T-helper 2 cell treated with Interferon-gamma antibody and Interleukin-4, amounts not matched to agents 5 μg/mL and 100 μg/mL, for 36 hours (primary cell): ENCODE measurements around the gene CCDC158.
A peak's percentile ranks its signal among the peaks of the same experiment; 100 is the strongest.

Source experiments
- DNase-seq: peaks from one replicate; pipeline ENCODE4 v3.0.0; 2021; ENCODE audit warnings: low spot score
- H3K27ac Mint-ChIP-seq: one replicate; pipeline ENCODE4 v1.8.0; 2021; ENCODE audit warnings: mild to moderate bottlenecking, mixed read lengths
- H3K27me3 Mint-ChIP-seq: one replicate; pipeline ENCODE4 v1.8.0; 2021; ENCODE audit warnings: low read depth, mixed read lengths
- H3K36me3 Mint-ChIP-seq: one replicate; pipeline ENCODE4 v1.8.0; 2021; ENCODE audit warnings: low read depth, mixed read lengths
- H3K4me1 Mint-ChIP-seq: one replicate; pipeline ENCODE4 v1.8.0; 2021; ENCODE audit warnings: low read depth, mixed read lengths
- H3K4me3 Mint-ChIP-seq: one replicate; pipeline ENCODE4 v1.8.0; 2022; ENCODE audit warnings: mild to moderate bottlenecking, moderate library complexity, mixed read lengths
- H3K9me3 Mint-ChIP-seq: one replicate; pipeline ENCODE4 v1.8.0; 2021; ENCODE audit warnings: mixed read lengths

The CCDC158 gene

GRCh38 chr4:76406081-76406480 is 14.9 kb downstream of the CCDC158 start:
- Mint-ChIP-seq H3K4me1 (no peaks in the 10 kb centered on the region), H3K9me3 (no peaks in the 10 kb centered on the region), H3K27ac (no peak overlapping the region), H3K36me3 (no peaks in the 10 kb centered on the region), H3K4me3 (no peak overlapping the region), H3K27me3 (peaks cover 41% of the 10 kb centered on the region)
- DNase-seq, result no peak

GRCh38 chr4:76401654-76402053 is 19.3 kb downstream of the CCDC158 start:
- H3K4me1 Mint-ChIP-seq, result no peaks in the 10 kb centered on the region
- DNase-seq, result no peak
- no peak overlapping the region for H3K27ac Mint-ChIP-seq
- H3K9me3 Mint-ChIP-seq, result no peaks in the 10 kb centered on the region
- H3K4me3 Mint-ChIP-seq, result no peak overlapping the region
- H3K36me3 Mint-ChIP-seq, result no peaks in the 10 kb centered on the region
- H3K27me3 Mint-ChIP-seq, result peaks cover 31% of the 10 kb centered on the region

- peaks cover 27% of the 10 kb centered on the region for H3K27me3 Mint-ChIP-seq
- H3K27ac Mint-ChIP-seq, result no peak overlapping the region
- peaks cover 6% of the 10 kb centered on the region for H3K9me3 Mint-ChIP-seq
- H3K36me3 Mint-ChIP-seq, result no peaks in the 10 kb centered on the region
- no peak for DNase-seq
- no peaks in the 10 kb centered on the region for H3K4me1 Mint-ChIP-seq
- H3K4me3 Mint-ChIP-seq, result no peak overlapping the region
Measured at GRCh38 chr4:76388160-76388908, 32.6 kb downstream of the CCDC158 start.

- peaks cover 6% of the 10 kb centered on the region for H3K9me3 Mint-ChIP-seq
- no peaks in the 10 kb centered on the region for H3K36me3 Mint-ChIP-seq
- DNase-seq, result no peak
- H3K27ac Mint-ChIP-seq, result no peak overlapping the region
- H3K4me1 Mint-ChIP-seq, result no peaks in the 10 kb centered on the region
- no peak overlapping the region for H3K4me3 Mint-ChIP-seq
- H3K27me3 Mint-ChIP-seq, result peaks cover 22% of the 10 kb centered on the region
Measured at GRCh38 chr4:76386566-76387305, 34.2 kb downstream of the CCDC158 start.

GRCh38 chr4:76385974-76386373 is 35.0 kb downstream of the CCDC158 start:
- H3K4me3 Mint-ChIP-seq, result no peak overlapping the region
- peaks cover 6% of the 10 kb centered on the region for H3K9me3 Mint-ChIP-seq
- no peaks in the 10 kb centered on the region for H3K36me3 Mint-ChIP-seq
- H3K4me1 Mint-ChIP-seq, result no peaks in the 10 kb centered on the region
- DNase-seq, result no peak
- no peak overlapping the region for H3K27ac Mint-ChIP-seq
- H3K27me3 Mint-ChIP-seq, result peaks cover 19% of the 10 kb centered on the region

GRCh38 chr4:76384052-76384451 is 36.9 kb downstream of the CCDC158 start:
- peaks cover 15% of the 10 kb centered on the region for H3K27me3 Mint-ChIP-seq
- no peaks in the 10 kb centered on the region for H3K36me3 Mint-ChIP-seq
- no peak for DNase-seq
- H3K27ac Mint-ChIP-seq, result no peak overlapping the region
- no peak overlapping the region for H3K4me3 Mint-ChIP-seq
- H3K9me3 Mint-ChIP-seq, result no peaks in the 10 kb centered on the region
- H3K4me1 Mint-ChIP-seq, result no peaks in the 10 kb centered on the region

- Mint-ChIP-seq H3K4me1 (no peaks in the 10 kb centered on the region), H3K27me3 (peaks cover 15% of the 10 kb centered on the region), H3K4me3 (no peak overlapping the region), H3K27ac (no peak overlapping the region), H3K36me3 (no peaks in the 10 kb centered on the region), H3K9me3 (no peaks in the 10 kb centered on the region)
- DNase-seq, result no peak
Measured at GRCh38 chr4:76383001-76383400, 37.9 kb downstream of the CCDC158 start.

GRCh38 chr4:76381986-76382385 is 39.0 kb downstream of the CCDC158 start:
- DNase-seq, result no peak
- no peak overlapping the region for H3K4me3 Mint-ChIP-seq

GRCh38 chr4:76380561-76380960 is 40.4 kb downstream of the CCDC158 start:
- no peaks in the 10 kb centered on the region for H3K4me1 Mint-ChIP-seq
- peaks cover 17% of the 10 kb centered on the region for H3K27me3 Mint-ChIP-seq
- no peak overlapping the region for H3K27ac Mint-ChIP-seq
- H3K9me3 Mint-ChIP-seq, result no peaks in the 10 kb centered on the region
- H3K36me3 Mint-ChIP-seq, result no peaks in the 10 kb centered on the region
- no peak overlapping the region for H3K4me3 Mint-ChIP-seq
- DNase-seq, result no peak

More at GRCh38 chr4:76381986-76382385, 39.0 kb downstream of the CCDC158 start:
- Mint-ChIP-seq H3K27me3 (peaks cover 17% of the 10 kb centered on the region), H3K4me1 (no peaks in the 10 kb centered on the region), H3K36me3 (no peaks in the 10 kb centered on the region), H3K27ac (no peak overlapping the region), H3K9me3 (no peaks in the 10 kb centered on the region)

- DNase-seq, result peak; percentile 12
- Mint-ChIP-seq H3K36me3 (no peaks in the 10 kb centered on the region), H3K4me1 (peaks cover 5% of the 10 kb centered on the region), H3K9me3 (no peaks in the 10 kb centered on the region), H3K27ac (no peak overlapping the region), H3K27me3 (peaks cover 10% of the 10 kb centered on the region), H3K4me3 (no peak overlapping the region)
Measured at GRCh38 chr4:76377911-76378310, 43.0 kb downstream of the CCDC158 start.

GRCh38 chr4:76377481-76377901 is 43.5 kb downstream of the CCDC158 start:
- H3K27me3 Mint-ChIP-seq, result peaks cover 10% of the 10 kb centered on the region
- DNase-seq, result no peak
- H3K4me3 Mint-ChIP-seq, result no peak overlapping the region
- no peak overlapping the region for H3K27ac Mint-ChIP-seq
- peaks cover 5% of the 10 kb centered on the region for H3K4me1 Mint-ChIP-seq
- no peaks in the 10 kb centered on the region for H3K36me3 Mint-ChIP-seq
- H3K9me3 Mint-ChIP-seq, result no peaks in the 10 kb centered on the region

- H3K27me3 Mint-ChIP-seq, result peaks cover 10% of the 10 kb centered on the region
- no peak for DNase-seq
- no peak overlapping the region for H3K4me3 Mint-ChIP-seq
- H3K9me3 Mint-ChIP-seq, result no peaks in the 10 kb centered on the region
- no peaks in the 10 kb centered on the region for H3K36me3 Mint-ChIP-seq
- no peak overlapping the region for H3K27ac Mint-ChIP-seq
- H3K4me1 Mint-ChIP-seq, result peaks cover 5% of the 10 kb centered on the region
Measured at GRCh38 chr4:76376534-76376933, 44.4 kb downstream of the CCDC158 start.

- DNase-seq, result no peak
- no peaks in the 10 kb centered on the region for H3K9me3 Mint-ChIP-seq
- H3K36me3 Mint-ChIP-seq, result no peaks in the 10 kb centered on the region
- H3K4me1 Mint-ChIP-seq, result peaks cover 5% of the 10 kb centered on the region
- H3K27me3 Mint-ChIP-seq, result peaks cover 10% of the 10 kb centered on the region
- H3K27ac Mint-ChIP-seq, result no peak overlapping the region
- no peak overlapping the region for H3K4me3 Mint-ChIP-seq
Measured at GRCh38 chr4:76375703-76376102, 45.2 kb downstream of the CCDC158 start.

GRCh38 chr4:76374798-76375197 is 46.1 kb downstream of the CCDC158 start:
- H3K27me3 Mint-ChIP-seq, result peaks cover 18% of the 10 kb centered on the region
- H3K4me1 Mint-ChIP-seq, result peaks cover 5% of the 10 kb centered on the region
- H3K9me3 Mint-ChIP-seq, result no peaks in the 10 kb centered on the region
- no peak for DNase-seq
- no peaks in the 10 kb centered on the region for H3K36me3 Mint-ChIP-seq
- H3K27ac Mint-ChIP-seq, result no peak overlapping the region
- H3K4me3 Mint-ChIP-seq, result no peak overlapping the region
